HG02571 (cell line): ENCODE measurements around the gene GAS7.

Source experiments
- ATAC-seq: cut with Tn5 transposase; IDR thresholded peaks from one replicate; pipeline ENCODE4 v1.9.1; 2021; ENCODE audit warnings: mild to moderate bottlenecking, moderate library complexity; ENCODE audit not compliant: unreplicated experiment

Gene GAS7

GRCh38 chr17:9899280-9900043 lies 298.9 kb downstream of the GAS7 start:
- ATAC-seq: no peak

DNA sequence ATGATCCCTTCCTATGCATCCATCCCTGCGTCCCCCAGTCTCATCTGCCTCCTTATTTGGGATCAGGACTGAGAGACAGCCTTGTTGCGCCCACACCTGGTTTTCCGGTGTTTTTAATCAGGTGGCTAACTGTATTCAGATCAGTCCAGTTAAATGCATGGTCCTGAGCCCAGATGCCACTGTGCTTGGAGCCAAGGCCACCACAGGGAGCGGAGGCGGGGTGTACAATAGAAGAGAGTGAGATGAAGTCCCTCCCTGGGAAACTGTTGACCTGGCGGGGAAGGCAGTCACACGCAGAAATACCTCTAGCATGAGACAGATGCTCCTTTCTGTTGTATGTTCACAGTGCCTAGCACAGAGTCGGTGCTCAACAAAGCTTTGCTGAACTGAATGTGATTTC lies 299.6 kb downstream of the GAS7 start:
- no peak for ATAC-seq

DNA sequence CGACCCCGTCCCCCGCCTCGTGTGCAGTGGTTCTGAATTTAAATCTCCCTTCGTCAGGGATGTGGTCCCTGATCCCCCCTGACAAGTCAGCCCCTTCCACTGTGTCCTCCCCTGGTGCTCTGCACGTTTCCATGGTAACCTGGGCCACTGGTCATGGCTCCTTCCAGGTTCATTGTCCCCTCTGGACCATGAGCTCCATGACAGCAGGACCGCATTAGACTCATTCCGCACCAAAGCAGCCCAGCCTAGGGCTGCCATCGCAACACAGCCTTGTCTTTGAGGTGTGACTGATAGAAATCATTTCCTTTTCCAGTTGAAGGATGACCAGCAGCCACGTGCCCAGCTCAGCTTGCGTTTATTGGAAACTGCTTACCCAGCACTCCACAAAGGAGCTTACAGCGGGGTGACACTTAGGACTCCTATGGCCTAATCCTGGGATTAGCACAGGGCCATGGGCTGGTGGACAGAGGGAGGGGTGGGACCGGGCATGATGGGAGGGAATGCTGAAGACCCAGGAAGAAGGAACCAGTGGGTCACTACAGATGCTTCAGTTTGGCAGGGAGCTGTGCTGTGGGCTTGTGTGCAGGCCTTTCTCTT lies 300.9 kb downstream of the GAS7 start:
- no peak for ATAC-seq

DNA sequence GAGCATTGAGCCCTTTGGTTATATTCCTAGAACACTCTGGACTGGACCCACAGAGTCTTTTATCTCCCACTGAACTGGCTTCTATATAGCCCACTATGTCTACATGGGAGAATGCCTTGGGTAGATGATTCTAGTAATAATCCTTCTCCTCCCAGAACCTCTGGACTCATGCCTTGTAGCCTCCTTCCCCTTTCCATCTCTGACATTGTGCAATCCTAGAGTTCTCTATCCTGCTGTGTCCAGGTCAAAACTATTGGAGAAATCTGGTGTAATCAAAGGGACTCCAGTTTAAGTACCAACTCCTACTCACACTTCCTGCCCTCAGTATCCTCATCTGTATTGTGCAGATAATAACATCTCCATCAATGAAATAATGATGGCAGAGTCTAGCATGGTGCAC lies 302.5 kb downstream of the GAS7 start:
- no peak for ATAC-seq

DNA sequence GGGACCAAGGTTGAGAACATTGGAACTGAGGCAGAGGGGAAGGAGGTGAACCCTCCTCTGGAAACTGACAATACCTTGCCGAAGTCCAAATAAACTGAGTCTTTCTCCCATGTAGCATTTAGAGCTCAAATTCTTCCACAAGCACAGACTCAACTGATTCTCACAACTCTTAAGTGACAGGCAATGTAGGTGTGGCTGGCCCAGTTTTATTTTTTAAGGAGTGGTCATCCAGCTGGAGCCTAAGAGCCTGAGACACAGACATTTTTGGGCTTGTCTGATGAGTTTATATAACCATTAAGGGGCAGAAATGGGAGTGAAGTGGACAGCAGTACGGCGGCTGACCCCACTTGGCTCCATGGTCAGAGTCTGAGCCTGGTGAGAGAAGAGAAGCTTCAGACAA lies 304.2 kb downstream of the GAS7 start:
- no peak for ATAC-seq

GRCh38 chr17:9893411-9894012 lies 304.9 kb downstream of the GAS7 start:
- no peak for ATAC-seq

- ATAC-seq: no peak
These were observed 308.3 kb downstream of the GAS7 start for GRCh38 chr17:9890124-9890523.

- ATAC-seq: no peak
These were observed 310.9 kb downstream of the GAS7 start for GRCh38 chr17:9887508-9887907.

DNA sequence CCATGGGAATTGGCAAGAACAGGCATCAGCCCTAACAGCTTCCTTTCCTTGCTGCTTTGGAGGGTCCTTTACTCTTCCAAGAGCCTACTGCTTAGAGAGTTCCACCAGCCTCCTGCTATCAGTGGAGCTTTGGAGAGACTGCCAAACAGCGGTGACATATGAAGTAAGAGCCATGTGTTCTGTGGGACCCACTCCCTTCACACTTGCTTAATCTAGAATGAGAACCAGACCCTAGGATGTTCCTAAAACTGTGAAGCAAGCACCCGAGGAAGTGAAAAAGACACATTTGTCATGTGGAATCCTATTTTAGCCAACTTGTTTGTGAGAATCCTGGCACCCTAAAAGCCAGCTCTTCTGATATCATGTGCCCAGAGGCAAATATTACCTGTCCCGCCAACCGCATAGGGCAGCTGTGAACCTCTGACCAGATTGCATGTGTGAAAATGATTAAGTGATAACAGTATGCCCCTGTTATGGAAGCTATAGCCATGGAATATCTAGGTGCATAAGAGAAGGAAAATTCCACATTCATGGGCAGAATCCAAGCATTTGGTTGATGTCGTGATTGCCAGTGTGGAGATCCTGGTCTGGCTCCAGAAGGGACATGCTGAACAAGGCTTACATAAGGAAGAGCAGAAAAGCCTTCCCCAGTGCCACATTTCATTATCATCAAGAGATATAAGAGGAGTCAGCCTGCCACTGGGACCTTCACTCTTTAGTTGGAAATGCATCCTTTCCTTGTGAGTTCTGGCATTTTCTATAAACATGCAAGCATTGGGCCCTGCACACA lies 312.1 kb downstream of the GAS7 start:
- ATAC-seq: no peak

DNA sequence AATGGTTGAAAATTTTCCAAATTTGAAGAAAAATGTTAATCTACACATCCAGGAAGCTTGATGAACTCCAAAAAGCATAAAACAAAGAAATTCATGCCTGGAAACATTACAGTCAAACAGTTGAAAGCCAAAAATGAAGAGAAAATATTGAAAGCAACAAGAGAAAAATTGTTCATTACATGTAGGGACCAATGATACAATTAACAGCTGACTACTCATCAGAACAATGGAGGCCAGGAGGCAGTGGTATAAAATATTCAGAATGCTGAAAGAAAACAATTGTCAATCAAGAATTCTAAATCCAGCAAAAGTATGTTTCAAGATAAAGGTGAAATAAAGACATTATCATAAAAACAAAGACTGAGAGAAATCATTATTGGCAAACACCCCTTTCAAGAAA lies 315.0 kb downstream of the GAS7 start:
- ATAC-seq: no peak

DNA sequence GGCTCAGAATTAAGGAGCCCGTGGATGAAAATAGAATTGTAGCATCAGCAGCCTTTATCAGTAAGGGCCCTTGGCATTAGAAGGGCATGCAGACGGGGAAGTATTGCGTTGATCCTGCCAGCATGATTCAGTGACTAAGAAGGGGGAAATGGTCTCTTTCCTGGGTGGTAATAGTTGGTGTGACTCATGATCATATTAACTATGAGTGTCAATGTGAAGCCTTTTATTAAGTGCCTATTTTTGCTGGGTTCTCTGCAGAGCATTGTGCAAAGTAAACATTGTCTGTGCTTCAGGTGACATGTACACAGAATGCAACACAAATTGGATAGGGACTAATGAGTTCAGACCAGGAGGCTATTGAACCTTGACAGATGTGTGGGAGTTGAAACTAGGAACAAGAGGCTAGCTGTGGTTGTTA lies 317.8 kb downstream of the GAS7 start:
- no peak for ATAC-seq

GRCh38 chr17:9878786-9879525 lies 319.4 kb downstream of the GAS7 start:
- no peak for ATAC-seq

DNA sequence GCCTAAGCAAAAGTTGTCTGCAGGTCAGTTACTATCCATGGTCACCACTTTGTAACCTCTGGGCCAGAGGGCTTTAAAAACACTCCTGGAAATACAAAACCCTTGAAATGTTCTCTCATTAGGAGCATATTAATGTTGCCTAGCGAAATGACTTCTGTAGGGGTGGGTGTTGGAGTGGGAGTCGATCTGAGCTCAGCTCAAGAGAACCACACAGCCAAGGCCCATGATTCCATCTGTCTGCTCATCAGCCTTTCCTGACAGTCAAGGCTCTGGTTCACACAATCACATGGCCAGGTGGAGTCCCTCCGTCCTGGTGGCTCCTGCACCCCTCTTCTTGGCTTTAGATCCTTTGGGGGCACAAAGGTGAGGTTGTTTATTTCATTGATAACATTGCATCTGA lies 320.1 kb downstream of the GAS7 start:
- no peak for ATAC-seq

DNA sequence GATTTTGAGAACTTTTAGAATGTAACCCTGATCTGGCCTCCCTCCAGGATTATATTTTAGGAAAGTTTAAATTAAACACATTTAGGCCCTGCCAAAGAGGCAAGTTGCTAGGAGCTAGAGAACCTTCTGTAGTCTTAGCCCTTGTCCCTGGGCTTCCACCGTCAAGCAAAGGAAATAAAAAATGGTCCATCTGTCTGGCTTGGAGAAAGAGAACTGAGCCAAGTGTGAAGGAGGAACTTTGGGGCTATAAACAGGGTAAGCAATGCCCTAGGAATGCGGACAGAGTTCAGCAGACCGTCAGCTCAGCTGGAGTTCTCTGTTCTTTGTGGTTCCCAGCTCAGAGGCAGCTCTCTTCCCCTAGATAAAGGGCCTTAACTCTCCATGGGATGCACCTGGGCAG lies 323.0 kb downstream of the GAS7 start:
- no peak for ATAC-seq

DNA sequence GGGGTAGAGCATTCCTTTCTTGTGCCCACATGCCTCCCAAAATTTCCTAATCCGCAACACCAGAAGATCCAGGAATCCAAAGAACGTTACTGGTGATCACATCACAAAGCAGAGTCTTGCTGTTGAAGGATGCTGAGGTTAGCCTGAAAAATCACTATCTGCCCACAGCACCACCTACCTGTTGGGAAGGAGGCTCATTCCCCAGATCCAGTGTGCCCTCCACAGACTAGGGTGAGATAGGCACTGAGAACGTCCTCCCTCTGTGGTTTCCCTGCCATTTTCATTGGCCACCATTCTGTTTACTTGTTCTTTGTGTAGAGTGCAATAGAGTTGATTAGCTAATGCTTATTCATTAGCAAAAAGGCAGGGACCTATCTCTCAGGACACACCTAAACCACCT lies 323.7 kb downstream of the GAS7 start:
- ATAC-seq: no peak

GRCh38 chr17:9872852-9873251 lies 325.6 kb downstream of the GAS7 start:
- no peak for ATAC-seq

DNA sequence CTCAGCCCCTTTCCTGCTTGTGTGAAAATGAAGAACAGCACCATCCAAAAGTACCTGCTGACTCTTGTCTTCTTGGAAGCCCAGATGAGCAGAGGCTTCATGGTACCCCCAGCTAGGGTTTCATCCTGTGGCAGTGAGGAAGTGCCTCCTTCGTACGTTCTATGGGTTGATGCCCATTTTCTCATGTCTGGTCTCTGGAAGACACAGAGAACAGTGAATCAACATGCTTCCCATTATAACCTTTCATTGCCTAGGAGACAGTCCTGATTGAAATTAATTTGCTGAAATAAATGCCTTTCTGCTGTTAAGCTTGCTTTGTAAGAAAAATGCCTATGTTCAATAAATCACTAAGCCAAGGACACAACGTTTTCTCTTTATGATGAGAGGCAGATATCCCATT lies 329.9 kb downstream of the GAS7 start:
- ATAC-seq: no peak

DNA sequence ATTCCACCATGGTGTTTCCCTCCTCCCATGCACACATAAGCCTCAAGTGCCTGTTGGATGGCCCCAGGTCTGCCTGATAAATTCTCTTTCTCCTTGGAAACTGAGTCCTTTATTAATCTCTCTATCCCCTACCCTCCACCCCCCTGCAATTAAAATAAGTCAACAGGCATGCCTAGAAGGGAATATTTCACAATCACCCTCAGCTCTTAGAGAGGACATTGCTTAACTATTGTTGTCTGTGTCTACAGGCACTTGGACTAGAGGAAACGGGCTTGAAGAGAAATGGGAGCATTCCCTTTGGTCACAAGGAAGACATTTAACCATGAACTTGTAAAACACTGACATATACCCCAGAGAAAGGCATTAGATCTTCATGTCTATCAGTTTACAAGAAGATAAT lies 332.8 kb downstream of the GAS7 start:
- no peak for ATAC-seq

GRCh38 chr17:9862949-9863348 lies 335.5 kb downstream of the GAS7 start:
- ATAC-seq: no peak

DNA sequence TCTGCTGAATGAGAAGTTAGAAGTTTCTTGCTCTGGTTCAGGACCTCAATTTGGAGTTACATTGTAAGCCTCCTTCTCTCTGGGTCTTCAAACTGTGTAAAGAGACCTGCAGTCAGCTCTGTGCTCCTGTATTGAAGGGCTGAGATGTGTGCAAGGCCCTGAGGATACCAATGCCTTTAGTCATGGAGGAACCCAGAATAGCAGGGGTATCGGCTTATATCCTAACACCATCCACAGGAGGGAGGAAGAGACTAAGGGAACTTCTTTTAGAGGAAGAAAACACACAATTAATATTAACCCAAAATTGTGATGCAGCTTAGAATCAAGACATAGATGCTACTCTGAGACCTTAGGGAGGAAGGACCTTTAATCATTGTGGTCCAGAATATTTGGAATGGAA lies 336.2 kb downstream of the GAS7 start:
- no peak for ATAC-seq

DNA sequence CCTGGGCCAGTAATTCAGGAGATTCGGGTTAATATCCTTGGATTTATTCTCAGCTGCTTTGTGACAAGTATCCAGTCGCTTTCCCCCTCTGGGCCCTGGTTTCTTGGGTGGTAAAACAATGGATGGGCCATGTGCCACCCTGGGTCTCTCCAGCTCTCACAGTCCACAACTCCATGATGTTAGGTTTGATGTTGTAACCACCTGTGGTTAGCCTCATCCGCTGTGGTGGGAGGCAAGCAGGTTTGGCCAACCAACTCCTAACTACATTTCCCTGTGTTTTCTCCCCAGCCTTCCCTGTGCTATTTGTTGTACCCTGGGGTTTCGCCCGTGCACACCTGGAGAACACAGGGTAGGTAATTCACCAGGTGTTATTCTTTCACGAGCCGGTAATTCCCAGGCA lies 337.6 kb downstream of the GAS7 start:
- no peak for ATAC-seq
